Dedifferentiated amniotic fluid mesenchymal stem cell (primary cell): ENCODE measurements around the gene AP3B2.
"Not testable (repeated sequence)": the region's sequence is repeated elsewhere in the genome, so short reads cannot be mapped to it uniquely, and the experiment has no call there.

Experiments used
- DNase-seq: peaks from one replicate; pipeline ENCODE4 v3.0.0-alpha.2; 2016; ENCODE audit errors: extremely low spot score

Gene AP3B2

GRCh38 chr15:82648257-82649103 lies 61.2 kb downstream of the AP3B2 start:
- no peak for DNase-seq

- no peak for DNase-seq
Observed at GRCh38 chr15:82647835-82648256, 61.8 kb downstream of the AP3B2 start.

- DNase-seq = no peak
Observed at GRCh38 chr15:82647045-82647834, 62.4 kb downstream of the AP3B2 start, which contains the start of gene CPEB1. Gene CPEB1 (minus strand): TSS chr15:82647363. CDS start chr15:82628459, 18,904 bp downstream.

GRCh38 chr15:82646250-82647044 lies 63.2 kb downstream of the AP3B2 start:
- DNase-seq = no peak

GRCh38 chr15:82644967-82645852 lies 64.5 kb downstream of the AP3B2 start:
- not testable (repeated sequence) for DNase-seq

GRCh38 chr15:82643992-82644391 lies 65.7 kb downstream of the AP3B2 start:
- no peak for DNase-seq

GRCh38 chr15:82642656-82643055 lies 67.0 kb downstream of the AP3B2 start:
- DNase-seq = no peak

- no peak for DNase-seq
Observed at GRCh38 chr15:82641129-82641798, 68.4 kb downstream of the AP3B2 start.

GRCh38 chr15:82640672-82641071 lies 69.0 kb downstream of the AP3B2 start:
- no peak for DNase-seq

GRCh38 chr15:82635798-82636197 lies 73.9 kb downstream of the AP3B2 start:
- no peak for DNase-seq

- no peak for DNase-seq
Observed at GRCh38 chr15:82630033-82630432, 79.6 kb downstream of the AP3B2 start.

GRCh38 chr15:82625136-82625535 lies 84.5 kb downstream of the AP3B2 start:
- no peak for DNase-seq

- no peak for DNase-seq
Observed at GRCh38 chr15:82624438-82624837, 85.2 kb downstream of the AP3B2 start.

- no peak for DNase-seq
Observed at GRCh38 chr15:82624008-82624407, 85.7 kb downstream of the AP3B2 start.

GRCh38 chr15:82621970-82622369 lies 87.7 kb downstream of the AP3B2 start:
- DNase-seq = no peak

- DNase-seq = no peak
Observed at GRCh38 chr15:82613747-82614146, 95.9 kb downstream of the AP3B2 start.

- DNase-seq = no peak
Observed at GRCh38 chr15:82611348-82611747, 98.3 kb downstream of the AP3B2 start.
